Uterine smooth muscle cell (primary cell): ENCODE results near the gene NGLY1. TPM values are rescaled to one million over a fixed set of nuclear protein-coding genes. Genes with fewer than 3 reads are reported as not detected.

Experiments
- total RNA-seq: library from RNA; depleted of rRNA; stranded (reverse); fragments of >200 nt; gene quantifications from 2 replicates; pipeline ENCODE4 v1.2.3, GENCODE V29; 2014

Gene NGLY1
- total RNA-seq, result 34.1 and 43.4 TPM in 2 replicates

GRCh38 chr3:25782938-25783660 is at the start of gene NGLY1:
NGLY1 (minus strand) TSS chr3:25783443; CDS start chr3:25783390, 53 bp downstream.

GRCh38 chr3:25789596-25790556 is 6.6 kb upstream of the NGLY1 start, which contains the start of gene OXSM:
OXSM (plus strand) TSS chr3:25790090; CDS start chr3:25791021, 931 bp downstream.

Other genes with a start within 250 kb of the NGLY1 start
- 105 and 113 TPM in 2 replicates for gene TOP2B, start 118.5 kb downstream of the NGLY1 start, total RNA-seq
- gene OXSM, start 6.6 kb upstream of the NGLY1 start, total RNA-seq, result 12.2 and 14.4 TPM in 2 replicates